Sigmoid colon (tissue), 4 donors: Measurements from ENCODE around the gene GLI3.

Experiments used
- CTCF ChIP-seq, 4 experiments: fragments of 450-650 bp in 3 of 4; fragments of 200-600 bp in 1 of 4; IDR thresholded peaks; one replicate each; pipeline ENCODE4 v1.5.1; 2016 to 2019; ENCODE audit warnings: antibody characterized with exemption in 4 of 4, mild to moderate bottlenecking in 3 of 4, moderate library complexity in 2 of 4
- EP300 ChIP-seq, 4 donors: sonication (generic); formaldehyde crosslinking; IDR thresholded peaks; one replicate each; pipeline ENCODE4 v1.6.1; 2017; ENCODE audit warnings: antibody characterized with exemption in 4 of 4

- TF ChIP-seq CTCF (IDR thresholded peaks at IDR 0.05) = no peak
- no peak for TF ChIP-seq EP300 (IDR thresholded peaks at IDR 0.05)
These were observed 147.0 kb downstream of the GLI3 start for GRCh38 chr7:42090056-42090455.
